C1 segment of cervical spinal cord (tissue), 14 donors: Measurements from ENCODE around the gene RARA.
"Not testable (repeated sequence)": the region's sequence is repeated elsewhere in the genome, so short reads cannot be mapped to it uniquely, and the experiment has no call there.

Source experiments
- DNase-seq, 14 donors: peaks; one replicate each; lab custom pipeline; 2025; lab: John Stamatoyannopoulos, UW

RARA gene

DNA sequence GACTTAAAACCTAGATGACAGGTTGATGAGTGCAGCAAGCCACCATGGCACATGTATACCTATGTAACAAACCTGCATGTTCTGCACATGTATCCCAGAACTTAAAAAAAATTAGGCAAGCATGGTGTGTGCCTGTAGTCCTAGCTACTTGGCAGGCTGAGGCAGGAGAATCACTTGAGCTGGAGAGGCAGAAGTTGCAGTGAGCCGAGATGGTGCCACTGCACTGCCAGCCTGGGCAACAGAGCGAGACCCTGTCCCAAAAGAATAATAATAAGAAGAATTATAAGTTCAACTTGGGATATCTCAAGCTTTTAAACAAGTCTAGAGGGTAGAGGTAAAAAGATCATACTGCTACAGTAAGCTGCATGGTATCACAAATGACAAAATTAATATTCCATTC is 11.5 kb upstream of the RARA start:
- no peak for DNase-seq

DNA sequence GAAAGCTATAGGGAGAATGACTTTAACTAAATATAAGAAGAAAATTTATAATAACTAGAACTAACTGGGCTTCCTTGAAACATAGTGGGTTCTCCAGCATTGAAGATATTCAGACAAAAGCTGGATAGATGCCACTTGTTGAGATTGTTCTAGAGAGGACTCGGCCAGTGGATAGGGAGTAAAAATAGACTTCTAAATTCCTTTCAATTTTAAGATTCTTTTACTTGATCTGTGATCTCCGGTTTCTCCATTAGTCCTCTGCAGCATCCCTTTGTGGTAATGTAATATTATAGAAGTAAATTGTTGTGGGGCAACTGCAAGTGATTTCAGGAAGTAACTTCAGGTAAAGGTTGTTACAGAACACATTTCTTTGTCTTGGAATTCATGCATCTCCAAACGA is 10.3 kb upstream of the RARA start:
- DNase-seq, result no peak

DNA sequence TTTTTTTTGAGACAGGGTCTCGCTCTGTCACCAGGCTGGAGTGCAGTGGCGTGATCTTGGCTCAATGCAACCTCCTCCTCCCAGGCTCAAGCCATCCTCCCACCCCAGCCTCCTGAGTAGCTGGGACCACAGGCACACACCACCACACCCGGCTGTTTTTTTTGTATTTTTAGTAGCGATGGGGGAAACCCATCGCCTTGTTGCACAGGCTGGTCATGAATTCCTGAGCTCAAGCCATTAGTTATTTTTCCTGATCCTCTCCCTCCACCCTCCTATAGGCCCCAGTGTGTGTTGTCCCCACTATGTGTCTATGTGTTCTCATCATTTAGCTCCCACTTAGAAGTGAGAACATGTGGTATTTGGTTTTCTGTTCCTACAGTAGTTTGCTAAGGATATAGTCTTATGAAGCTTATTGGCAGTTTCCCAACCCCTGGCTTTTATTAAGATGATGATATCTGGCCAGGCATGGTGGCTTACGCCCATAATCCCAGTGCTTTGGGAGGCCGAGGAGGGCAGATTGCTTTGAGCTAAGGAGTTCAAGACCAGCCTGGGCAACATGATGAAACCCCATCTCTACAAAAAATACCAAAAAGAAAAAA is 9.7 kb upstream of the RARA start:
- not testable (repeated sequence) for DNase-seq

- DNase-seq, result no peak
These were observed 7.7 kb upstream of the RARA start for GRCh38 chr17:40301315-40301714.

GRCh38 chr17:40303009-40303657 is 5.8 kb upstream of the RARA start:
- peak in 4 of 14 donors; percentile 20 to 42 (median 23) for DNase-seq

- DNase-seq, result no peak
These were observed 5.0 kb upstream of the RARA start for GRCh38 chr17:40303708-40304551.

DNA sequence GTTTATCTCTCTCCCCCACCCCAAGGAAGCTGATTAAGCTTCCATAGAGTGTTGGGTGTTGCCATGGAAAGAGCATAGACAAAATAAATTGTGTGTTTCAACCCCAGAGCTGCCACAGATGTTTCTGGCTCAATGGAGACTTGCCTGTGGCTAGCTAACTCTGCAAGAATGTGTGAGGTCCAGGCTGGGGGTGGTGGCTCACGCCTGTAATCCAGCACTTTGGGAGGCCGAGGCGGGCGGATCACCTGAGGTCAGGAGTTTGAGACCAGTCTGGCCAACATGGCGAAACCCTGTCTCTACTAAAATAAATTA is 4.5 kb upstream of the RARA start:
- not testable (repeated sequence) for DNase-seq

- DNase-seq, result not testable (repeated sequence)
These were observed 4.1 kb upstream of the RARA start for GRCh38 chr17:40304866-40305265.

GRCh38 chr17:40306395-40306794 is 2.6 kb upstream of the RARA start:
- no peak for DNase-seq

DNA sequence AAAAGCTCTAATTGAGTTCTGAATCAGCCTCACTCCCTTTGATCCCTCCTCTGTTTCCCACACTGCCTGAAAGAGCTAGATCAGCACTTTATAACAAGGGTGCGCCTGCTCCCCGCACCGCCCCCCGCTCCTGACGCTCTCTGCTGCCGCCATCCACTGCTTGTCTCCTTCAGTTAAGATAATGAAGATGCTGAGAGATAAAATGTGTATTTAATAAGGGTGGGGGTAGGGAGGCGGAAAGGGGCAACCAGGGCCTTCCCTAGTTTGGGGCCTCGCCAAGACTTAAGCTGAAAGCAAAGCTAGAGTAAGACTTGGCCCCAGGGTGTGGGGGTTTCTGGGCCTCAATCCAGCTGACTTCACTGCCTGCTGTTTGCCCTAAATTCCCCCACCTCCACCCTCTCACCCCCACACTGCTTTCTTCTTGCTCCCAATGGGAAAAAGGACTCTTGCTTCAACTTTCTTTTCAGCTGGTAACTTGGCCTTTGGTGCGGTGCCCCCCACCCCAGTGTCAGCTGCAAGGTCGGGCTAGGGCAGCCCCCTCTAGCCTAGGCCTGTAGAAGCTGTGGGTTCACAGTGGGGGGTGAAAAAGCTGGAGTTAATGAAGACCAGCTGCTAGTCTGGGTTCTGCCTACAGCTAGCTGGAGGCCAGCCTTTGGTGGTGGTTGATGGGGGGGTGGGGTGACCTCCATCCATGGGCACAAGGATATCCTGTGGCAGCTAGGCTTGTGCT is 1.8 kb upstream of the RARA start:
- peak in 1 of 14 donors; percentile 31 for DNase-seq

- no peak for DNase-seq
These were observed 1.2 kb upstream of the RARA start for GRCh38 chr17:40307740-40308239.

- peak in 1 of 14 donors; percentile 84 for DNase-seq
These were observed 1.1 kb downstream of the RARA start for GRCh38 chr17:40309949-40310510.

DNA sequence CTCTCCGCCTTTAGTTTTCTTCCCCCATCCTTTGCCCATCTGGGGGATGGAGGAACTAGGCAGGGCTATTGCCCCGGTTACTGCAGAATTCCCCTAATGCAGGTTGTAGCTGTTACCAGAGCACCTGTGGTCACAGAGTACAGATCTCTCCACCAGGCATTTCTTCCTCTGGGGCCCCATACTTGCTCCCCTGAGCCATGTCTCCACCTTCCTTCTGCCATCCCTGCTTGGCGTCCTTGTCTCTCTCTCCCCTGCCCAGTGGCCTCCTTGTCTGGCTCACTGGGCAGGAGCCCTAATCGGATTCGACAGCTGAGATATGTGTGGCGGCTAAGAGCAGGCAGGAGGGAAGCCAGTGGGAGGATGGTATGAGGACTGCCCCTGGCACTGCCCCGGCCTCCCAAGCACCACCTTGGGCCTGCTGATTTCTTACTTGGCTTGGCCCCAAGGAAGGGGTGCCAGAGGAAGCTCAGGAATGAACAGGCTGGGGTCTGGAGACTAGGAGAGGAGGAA is 2.0 kb downstream of the RARA start:
- DNase-seq, result peak in 1 of 14 donors; percentile 87

DNA sequence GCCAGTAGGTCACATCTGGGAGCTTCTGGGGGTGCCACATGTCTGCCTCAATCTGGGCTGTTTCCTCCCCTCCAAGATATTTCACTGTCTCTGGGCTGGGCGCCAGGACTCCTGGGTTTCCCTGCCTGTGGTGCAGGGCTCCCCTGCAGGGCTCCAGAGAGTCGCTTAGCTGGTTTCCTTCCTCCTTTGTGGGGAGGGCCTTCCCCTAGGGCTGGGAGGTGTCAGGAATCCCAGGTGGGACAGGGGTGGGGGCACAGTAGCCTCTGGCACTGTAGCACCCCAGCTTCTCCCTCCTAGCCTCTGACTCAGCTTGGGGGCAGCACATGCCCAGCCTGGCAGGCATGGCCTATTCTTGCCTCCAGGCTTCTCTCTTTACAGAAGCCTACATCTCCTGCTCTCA is 2.6 kb downstream of the RARA start:
- DNase-seq, result peak in 4 of 14 donors; percentile 50 to 75 (median 58)

DNA sequence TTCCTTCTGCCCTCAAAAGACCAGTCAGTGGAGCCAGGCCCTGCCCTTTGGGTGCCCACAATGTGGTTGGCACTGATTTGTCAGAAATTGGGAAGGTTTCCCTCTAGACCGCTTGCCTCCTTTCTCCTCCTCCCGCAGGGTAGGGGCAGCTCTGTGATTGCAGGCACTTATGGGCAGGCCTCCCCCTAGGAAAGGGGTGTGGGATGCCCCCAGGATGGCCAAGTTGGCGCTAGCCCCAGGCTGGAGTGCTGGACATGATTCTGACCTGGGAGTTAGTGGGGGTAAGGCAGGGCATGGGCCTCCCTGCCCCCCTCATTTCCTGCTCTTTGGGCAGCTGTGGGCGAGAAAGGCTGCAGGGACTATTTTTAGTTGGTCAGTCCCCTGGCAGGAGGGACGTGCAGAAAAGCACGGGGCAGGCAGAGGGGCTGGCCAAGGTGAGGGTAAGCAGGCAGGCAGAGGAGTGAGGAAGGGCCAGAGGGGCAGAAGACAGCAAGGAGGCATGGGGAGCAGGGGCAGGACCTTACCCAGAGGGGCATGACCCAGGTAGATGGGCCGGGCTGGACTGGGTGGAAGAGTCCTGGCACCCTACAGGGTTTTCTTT is 3.3 kb downstream of the RARA start:
- peak in 9 of 14 donors; percentile 48 to 87 (median 59) for DNase-seq

DNA sequence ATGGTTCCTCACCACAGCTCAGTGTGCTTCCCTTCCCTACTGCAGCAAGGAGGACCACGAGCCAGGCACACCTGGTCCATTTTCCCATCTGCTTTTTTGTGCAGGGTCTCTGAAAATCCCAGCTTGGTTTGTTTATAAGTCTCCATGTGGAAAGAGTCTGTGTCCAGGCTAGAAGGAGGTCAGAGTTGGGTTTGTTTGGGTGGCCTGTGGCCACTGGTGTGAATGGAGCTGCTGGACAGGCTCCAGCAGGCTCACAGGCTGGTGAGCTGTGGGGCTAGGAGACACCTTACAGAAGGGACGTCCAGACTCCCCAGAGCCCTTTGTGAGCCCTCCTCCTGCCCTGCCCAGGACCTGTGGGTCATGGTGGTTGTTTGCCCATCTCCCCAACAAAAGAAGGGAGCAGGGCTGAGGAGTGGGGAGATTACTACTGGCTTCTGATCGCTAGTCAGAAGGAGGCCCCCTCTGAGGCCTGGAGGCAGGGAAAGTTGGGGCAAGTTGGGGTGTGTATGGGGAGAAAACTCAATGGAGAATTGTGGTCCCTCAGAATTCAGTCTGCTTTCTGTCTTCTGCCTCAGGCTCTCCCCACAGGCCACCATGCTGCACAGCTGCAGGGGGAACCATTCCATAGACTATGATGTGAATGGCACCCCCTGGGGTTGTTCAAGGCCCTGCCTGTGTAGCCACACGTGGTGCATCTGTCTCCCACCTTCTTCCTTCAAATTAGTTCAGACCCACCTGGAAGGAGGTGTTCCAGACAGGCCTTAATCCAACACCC is 4.1 kb downstream of the RARA start:
- no peak for DNase-seq

DNA sequence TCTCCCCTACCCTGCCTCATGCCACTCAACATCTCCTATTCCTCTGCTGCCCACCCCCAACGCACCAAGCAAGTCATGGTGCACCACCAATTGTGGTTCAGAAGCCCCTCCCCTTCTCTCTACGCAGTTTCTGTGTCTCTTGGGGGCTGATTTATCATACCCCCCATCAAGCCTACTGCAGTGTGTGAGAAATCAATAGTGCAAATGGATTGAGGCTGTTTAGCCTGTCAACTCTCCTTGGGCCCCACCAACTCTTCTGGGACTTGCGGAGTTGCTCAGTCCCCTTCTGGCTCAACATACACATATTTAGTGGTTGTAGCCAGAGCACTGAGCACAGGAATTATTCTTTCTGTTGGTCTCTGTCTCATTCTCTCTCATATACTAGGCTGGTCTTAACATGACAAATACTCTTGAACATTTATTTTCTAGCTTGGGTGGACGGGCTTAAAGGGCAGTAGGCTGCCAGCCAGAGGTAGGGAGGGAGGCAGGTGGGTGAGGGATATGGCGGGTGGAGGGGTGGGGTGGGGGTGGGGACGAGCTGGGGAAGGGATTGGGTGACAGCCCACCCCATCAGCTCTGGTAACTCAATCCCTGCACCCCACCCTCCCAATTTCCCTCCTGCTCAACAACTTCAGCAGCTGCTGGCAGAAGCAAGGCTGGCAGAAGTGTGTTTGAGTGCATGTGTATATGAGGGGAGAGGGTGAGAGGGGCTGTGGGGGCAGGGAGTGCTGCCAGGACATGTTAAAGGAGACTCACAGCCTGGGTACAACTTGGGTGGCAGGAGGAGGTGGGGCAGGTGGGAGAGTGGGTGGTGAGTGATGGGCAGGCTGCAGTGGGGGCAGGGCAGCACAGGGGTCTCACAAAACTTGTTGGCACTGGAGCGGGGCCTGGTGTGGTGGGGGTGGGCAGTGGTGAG is 4.9 kb downstream of the RARA start:
- no peak for DNase-seq

DNA sequence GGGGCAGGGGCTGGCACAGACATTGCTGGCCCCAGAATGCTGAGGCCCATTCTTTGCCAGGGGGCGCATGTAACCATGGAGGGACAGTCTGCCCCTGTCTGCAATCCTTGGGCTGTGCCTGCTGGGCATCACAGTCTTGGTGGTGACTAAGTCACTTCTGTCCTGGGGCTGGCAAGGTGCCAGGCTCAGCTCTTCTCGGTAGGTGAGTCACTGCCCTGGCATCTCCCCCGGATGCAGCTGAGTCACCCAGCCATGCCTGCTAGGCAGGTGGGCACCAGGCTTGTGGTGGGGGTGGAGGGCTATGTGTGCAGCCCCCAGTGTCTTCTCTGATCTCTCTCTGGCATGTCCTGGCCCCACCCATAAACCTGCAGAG is 5.6 kb downstream of the RARA start:
- DNase-seq, result peak in 4 of 14 donors; percentile 23 to 88 (median 33)

GRCh38 chr17:40315206-40315605 is 6.2 kb downstream of the RARA start:
- DNase-seq, result no peak
